SK-N-SH (cell line): Measurements from ENCODE around the gene KIF9.

ENCODE experiments used
- CTCF ChIP-seq: fragments of 200-600 bp; sonication (generic); IDR thresholded peaks from 2 replicates; pipeline ENCODE4 v1.6.1; 2017; ENCODE audit warnings: antibody characterized with exemption, mild to moderate bottlenecking, moderate library complexity
- EP300 ChIP-seq, 2 experiments: IDR thresholded peaks; 2 replicates each; pipeline versions ENCODE4 v1.4.0 to v1.6.1; 2012; ENCODE audit warnings: borderline replicate concordance in 1 of 2, low read depth in 1 of 2, low read length in 1 of 2
- EZH2phosphoT487 ChIP-seq: fragments of 200-600 bp; sonication (generic); IDR thresholded peaks from 2 replicates; pipeline ENCODE4 v1.6.1; 2017; ENCODE audit warnings: low read depth, mixed run types, mild to moderate bottlenecking, antibody characterized with exemption, moderate library complexity, borderline replicate concordance
- GABPA ChIP-seq: IDR thresholded peaks from 2 replicates; pipeline ENCODE4 v1.4.0; 2012; ENCODE audit warnings: low read depth, mild to moderate bottlenecking
- JUND ChIP-seq: IDR thresholded peaks from 2 replicates; pipeline ENCODE4 v1.4.0; 2012
- MAX ChIP-seq: IDR thresholded peaks from 2 replicates; pipeline ENCODE4 v1.4.0; 2012; ENCODE audit warnings: low read depth
- MEF2A ChIP-seq: IDR thresholded peaks from 2 replicates; pipeline ENCODE4 v1.4.0; 2012; ENCODE audit warnings: low read depth, borderline replicate concordance
- POLR2AphosphoS5 ChIP-seq: IDR thresholded peaks from 2 replicates; pipeline ENCODE4 v1.6.1; 2012; ENCODE audit warnings: low read depth, low read length
- RAD21 ChIP-seq: IDR thresholded peaks from 2 replicates; pipeline ENCODE4 v1.6.1; 2012; ENCODE audit warnings: mild to moderate bottlenecking, low read length
- RCOR1 ChIP-seq: fragments of 150-350 bp; IDR thresholded peaks from 2 replicates; pipeline ENCODE4 v1.6.1; 2017; ENCODE audit warnings: antibody characterized with exemption, low read length
- SIN3A ChIP-seq: IDR thresholded peaks from 2 replicates; pipeline ENCODE4 v1.6.1; 2012; ENCODE audit warnings: low read depth, mild to moderate bottlenecking, low read length, moderate library complexity, borderline replicate concordance
- TEAD4 ChIP-seq: IDR thresholded peaks from 2 replicates; pipeline ENCODE4 v1.4.0; 2012; ENCODE audit warnings: mild to moderate bottlenecking, borderline replicate concordance; ENCODE audit not compliant: insufficient read depth

DNA sequence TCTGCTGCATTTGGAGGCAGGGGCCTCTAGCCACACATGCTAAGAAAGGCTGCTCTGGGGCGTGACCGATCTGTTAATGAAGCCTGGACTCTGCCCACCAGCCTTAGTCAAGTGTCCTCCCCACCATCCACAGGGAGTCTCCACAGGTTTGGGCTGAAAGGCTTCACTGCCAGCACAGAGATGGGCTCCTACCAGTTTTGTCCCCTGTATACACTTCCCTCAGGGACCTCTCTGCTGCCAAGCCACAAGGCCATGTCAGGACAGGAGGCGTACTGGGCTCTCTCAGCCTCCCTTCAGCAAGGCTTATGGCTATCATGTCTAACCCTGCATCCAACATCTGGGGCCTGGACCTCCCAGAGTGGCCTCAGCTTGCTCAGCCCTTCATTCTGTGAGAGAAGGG lies 23.5 kb downstream of the KIF9 start:
- no peak for TF ChIP-seq CTCF
- no peak for TF ChIP-seq JUND
- TF ChIP-seq MEF2A = no peak
- no peak for TF ChIP-seq EP300 (IDR thresholded peaks at IDR 0.05; ENCODE audit: borderline replicate concordance in 1 of 2, low read depth in 1 of 2, low read length in 1 of 2)
- no peak for TF ChIP-seq POLR2AphosphoS5
- no peak for TF ChIP-seq TEAD4
- no peak for TF ChIP-seq GABPA
- no peak for TF ChIP-seq SIN3A
- TF ChIP-seq RAD21 = no peak
- TF ChIP-seq EZH2phosphoT487 = no peak
- TF ChIP-seq MAX = no peak
- no peak for TF ChIP-seq RCOR1
